ENCODE results near the gene FDCSP.

DNA sequence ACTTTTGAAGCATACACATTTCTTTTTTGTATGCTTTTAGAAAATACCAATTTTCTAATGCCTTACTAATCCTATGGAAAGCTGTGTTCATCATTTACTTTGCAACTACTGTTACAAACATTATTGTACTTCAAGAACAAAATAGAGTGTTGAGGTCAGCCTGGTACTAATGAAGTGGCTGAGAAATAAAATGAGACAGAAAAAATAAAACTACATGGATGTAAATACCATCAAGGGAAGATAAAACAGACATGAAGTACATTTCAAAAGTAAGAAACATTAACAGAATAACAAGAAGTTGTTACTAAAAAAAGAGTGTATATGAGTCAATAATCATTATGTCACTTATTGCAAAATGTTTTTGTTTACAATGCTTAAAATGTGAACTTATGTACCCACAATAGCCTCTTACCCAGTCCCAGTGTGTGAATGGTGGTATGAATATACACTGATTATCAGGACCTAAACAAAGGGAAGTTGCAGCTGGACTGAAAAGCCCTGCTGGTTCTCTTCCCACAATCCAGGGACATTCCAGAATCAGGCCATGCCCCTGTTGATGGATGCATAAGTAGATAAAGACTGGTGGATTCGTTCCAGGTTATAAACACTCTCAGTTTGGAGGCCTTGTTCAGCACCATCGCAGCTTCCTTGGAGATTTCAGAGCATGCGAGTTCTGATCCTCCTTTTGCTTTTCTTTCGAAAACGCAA lies 14.1 kb downstream of the FDCSP start:
- TF ChIP-seq, protein P1, sequence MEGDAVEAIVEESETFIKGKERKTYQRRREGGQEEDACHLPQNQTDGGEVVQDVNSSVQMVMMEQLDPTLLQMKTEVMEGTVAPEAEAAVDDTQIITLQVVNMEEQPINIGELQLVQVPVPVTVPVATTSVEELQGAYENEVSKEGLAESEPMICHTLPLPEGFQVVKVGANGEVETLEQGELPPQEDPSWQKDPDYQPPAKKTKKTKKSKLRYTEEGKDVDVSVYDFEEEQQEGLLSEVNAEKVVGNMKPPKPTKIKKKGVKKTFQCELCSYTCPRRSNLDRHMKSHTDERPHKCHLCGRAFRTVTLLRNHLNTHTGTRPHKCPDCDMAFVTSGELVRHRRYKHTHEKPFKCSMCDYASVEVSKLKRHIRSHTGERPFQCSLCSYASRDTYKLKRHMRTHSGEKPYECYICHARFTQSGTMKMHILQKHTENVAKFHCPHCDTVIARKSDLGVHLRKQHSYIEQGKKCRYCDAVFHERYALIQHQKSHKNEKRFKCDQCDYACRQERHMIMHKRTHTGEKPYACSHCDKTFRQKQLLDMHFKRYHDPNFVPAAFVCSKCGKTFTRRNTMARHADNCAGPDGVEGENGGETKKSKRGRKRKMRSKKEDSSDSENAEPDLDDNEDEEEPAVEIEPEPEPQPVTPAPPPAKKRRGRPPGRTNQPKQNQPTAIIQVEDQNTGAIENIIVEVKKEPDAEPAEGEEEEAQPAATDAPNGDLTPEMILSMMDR (IDR thresholded peaks at IDR 0.05; ENCODE audit: low read length): no peak
- no peak for TF ChIP-seq EZH2 (optimal IDR thresholded peaks at IDR 0.05; ENCODE audit: low read depth, low read length)
- TF ChIP-seq EZH2phosphoT487 (IDR thresholded peaks at IDR 0.05; ENCODE audit: low read length): no peak
